HG03097 (cell line): ENCODE results near the gene PAH.
"Not testable (repeated sequence)": the region's sequence is repeated elsewhere in the genome, so short reads cannot be mapped to it uniquely, and the experiment has no call there.

ENCODE experiments used
- ATAC-seq: cut with Tn5 transposase; IDR thresholded peaks from one replicate; pipeline ENCODE4 v1.9.1; 2021; ENCODE audit not compliant: unreplicated experiment, low FRiP score

Gene PAH

DNA sequence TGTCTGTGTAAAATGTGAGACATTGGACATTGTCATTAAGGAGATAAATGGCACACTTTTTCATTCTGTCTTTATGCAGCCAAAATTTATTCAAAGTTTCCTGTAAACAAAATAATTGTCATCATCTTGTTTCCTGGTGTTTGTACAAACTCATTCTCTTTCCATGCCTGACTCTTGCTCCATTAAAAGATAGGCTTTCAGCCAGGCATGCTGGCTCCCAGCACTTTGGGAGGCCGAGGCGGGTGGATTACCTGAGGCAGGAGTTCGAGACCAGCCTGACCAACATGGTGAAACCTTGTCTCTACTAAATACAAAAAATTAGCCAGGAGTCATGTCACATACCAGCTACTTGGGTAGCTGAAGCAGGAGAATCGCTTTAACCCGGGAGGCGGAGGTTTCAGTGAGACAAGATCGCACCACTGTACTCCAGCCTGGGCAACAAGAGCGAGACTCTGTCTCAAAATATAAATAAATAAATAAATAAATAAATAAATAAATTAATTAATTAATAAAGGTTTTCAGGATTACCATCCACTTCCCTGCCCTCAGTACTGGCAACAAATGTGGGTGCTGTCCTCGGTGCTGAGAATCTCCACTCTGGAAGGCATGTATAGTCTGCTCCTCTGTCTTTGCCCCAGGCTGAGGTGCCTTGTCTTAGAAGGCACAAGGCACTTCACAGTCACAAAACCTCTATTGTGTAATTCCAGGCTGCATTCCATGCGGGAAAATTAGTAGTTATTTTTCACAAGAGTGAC, 83.2 kb downstream of the PAH start:
- no peak for ATAC-seq

- ATAC-seq, result not testable (repeated sequence)
Measured at GRCh38 chr12:102832826-102833225, 84.2 kb downstream of the PAH start.

DNA sequence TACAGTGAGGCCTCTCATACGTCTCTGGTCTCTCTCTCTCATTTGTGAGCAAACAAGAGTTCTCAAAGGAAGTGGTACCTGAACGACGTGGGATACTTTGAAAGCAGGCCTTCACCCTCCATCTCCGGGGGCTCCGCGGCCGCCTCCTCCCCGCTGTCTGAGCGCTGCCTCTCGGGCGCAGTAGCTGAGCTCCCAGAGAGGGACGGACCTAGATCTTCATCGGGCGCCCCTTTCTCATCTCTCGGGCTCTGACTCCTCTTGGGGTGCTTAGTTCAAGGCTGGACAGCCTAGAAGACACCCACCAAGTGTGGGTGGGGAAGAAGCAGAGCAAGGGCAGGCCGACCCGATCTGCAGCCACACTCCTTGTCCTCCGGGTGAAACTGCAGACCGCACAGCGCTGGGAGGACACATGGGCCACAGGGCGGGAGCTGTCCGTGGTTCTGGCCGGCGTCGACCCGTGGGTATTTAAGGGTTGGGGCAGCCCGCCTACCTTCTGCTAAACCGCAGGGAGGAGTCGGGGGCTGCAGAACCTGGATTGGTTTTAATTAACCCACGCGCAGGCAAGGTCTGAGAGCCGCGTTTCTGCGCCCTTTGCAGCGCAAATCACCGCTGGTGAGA, 92.7 kb downstream of the PAH start:
- no peak for ATAC-seq

- no peak for ATAC-seq
Measured at GRCh38 chr12:102821149-102821548, 95.9 kb downstream of the PAH start.

DNA sequence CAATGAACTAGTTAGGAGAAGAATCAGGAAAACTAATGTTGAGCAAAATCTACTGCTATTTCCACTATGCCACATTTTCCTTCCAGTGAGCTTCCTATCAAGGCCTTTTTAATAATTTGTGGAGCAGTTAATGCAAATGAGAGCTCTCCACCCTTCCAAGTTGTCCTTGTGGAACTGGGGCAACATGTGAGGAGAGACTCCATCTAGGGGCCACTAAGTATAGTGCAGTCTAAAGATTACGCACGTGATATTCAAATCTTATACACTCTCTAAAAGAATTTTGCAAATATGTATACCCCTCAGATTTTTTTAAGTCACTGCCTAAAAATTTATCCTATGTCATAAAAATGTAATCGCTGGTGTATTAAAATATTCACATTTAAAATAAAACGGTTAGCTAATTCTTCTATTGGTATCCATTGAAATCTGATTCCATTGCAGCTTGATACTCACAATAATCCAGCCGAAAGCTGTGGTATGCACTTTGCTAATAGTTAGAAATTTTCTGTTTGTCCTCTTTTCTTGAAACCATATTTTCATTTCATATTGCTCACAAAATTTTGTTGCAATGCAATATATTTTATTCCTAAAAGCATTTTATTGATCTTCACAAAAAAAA, 100.1 kb downstream of the PAH start:
- ATAC-seq, result no peak

GRCh38 chr12:102814691-102815367, 102.2 kb downstream of the PAH start:
- no peak for ATAC-seq

- no peak for ATAC-seq
Measured at GRCh38 chr12:102812344-102812743, 104.7 kb downstream of the PAH start.

DNA sequence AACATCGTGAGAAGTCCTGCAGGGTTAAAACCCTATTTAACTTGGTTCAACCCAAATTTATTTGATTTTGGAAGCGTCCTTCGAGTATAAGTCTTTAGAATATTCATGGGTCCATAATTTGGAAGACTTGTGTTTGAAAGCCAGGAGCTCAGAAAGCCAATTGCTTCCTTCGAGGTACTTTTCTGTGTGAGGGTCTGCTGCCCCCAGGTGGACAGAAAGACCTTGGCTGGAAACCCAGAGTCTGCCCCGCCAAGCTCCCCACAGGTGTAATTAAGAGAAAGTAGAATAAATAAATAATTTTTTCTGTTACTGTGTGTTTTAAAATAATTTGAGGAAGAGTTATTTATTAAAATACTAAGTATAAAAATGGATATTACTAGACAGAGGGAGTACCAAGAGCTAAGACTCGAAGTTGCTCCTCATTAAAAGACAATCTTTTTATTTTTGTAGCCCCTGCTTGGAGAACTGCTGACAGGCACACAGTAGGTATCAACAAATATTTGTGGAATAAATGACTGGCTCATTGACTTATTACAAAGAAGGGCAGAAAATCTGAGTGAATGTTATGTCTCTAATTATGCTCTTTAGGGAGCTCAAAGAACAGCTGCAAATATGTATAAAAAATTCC, 105.8 kb downstream of the PAH start:
- ATAC-seq, result no peak

DNA sequence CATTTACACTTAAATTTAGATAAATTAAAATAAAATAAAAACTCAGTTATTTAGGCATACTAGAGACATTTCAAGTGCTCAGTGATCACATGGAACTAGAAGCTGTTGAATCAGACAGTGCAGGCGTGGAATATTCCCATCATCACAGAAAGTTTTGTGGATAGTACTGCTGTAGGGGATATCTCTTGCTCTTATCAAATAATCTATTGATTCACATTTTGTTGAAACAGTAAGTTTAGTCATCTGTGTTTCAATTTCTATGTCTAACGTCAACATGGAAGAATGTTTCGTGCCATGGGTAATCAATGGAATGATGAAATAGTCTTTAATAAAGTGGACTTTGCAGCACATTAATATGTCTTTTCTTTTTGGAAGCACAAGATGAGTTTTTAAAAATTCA, 108.6 kb downstream of the PAH start:
- ATAC-seq, result no peak

GRCh38 chr12:102806592-102806991, 110.5 kb downstream of the PAH start:
- ATAC-seq, result no peak

DNA sequence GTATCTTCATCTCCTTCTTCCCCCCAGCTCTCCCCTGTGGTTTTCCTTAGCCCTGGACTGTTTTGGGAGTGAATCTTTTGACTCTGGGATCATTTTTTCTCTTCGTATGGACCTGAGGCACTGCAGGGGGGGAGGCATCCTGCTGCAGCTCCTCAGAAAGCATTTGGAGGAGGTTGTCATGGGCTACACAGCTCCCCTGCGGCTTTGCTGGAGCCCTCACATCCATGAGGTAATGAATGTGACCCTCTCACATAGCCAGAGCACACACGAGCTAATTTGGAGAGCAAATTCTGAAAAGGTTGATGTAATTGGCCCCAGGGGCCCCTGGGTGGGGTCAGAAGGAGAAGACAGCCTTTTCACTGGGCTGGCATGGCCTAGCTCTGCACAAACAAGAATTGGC, 110.9 kb downstream of the PAH start:
- no peak for ATAC-seq

GRCh38 chr12:102800565-102800964, 116.5 kb downstream of the PAH start:
- ATAC-seq, result no peak

GRCh38 chr12:102799229-102799628, 117.8 kb downstream of the PAH start:
- no peak for ATAC-seq

- no peak for ATAC-seq
Measured at GRCh38 chr12:102797528-102797927, 119.5 kb downstream of the PAH start.

DNA sequence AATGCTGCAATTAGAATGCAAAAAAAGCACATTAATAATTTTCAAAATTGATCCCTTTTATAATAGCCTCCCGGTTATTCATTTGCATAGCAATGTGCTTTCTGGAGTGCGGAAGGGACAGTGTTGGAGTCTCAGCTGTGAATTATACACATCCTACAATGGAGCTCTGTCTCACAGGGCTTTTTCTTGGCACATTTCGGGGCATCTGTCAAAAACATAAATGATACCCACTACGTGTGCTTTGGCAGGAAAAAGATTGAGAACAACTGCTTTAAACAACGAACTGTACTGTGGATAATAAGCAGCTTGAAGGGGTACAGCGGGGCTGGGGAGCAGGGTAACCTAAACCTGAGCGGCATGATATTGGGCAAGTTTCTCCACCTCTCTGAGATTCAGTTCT, 123.1 kb downstream of the PAH start:
- ATAC-seq, result no peak
